HG03108 (cell line): ENCODE measurements around the gene PRPF8.
A peak's percentile ranks its signal among the peaks of the same experiment; 100 is the strongest.

Source experiments
- ATAC-seq: cut with Tn5 transposase; IDR thresholded peaks from one replicate; pipeline ENCODE4 v1.9.1; 2021; ENCODE audit warnings: moderate library complexity; ENCODE audit not compliant: unreplicated experiment

Gene PRPF8

GRCh38 chr17:1627982-1628855 lies 56.4 kb downstream of the PRPF8 start, which contains the start of gene SLC43A2:
TSS of gene SLC43A2 (minus strand) at chr17:1628834. CDS start at chr17:1627874, 960 bp downstream.
- peak; percentile 44 for ATAC-seq

- ATAC-seq = no peak
Observed at GRCh38 chr17:1627182-1627981, 57.3 kb downstream of the PRPF8 start.

GRCh38 chr17:1626333-1626732 lies 58.3 kb downstream of the PRPF8 start:
- no peak for ATAC-seq

- no peak for ATAC-seq
Observed at GRCh38 chr17:1625581-1625980, 59.1 kb downstream of the PRPF8 start.

- no peak for ATAC-seq
Observed at GRCh38 chr17:1625053-1625452, 59.6 kb downstream of the PRPF8 start.

GRCh38 chr17:1624650-1625049 lies 60.0 kb downstream of the PRPF8 start:
- ATAC-seq = no peak

GRCh38 chr17:1623057-1623630 lies 61.5 kb downstream of the PRPF8 start:
- no peak for ATAC-seq

GRCh38 chr17:1621273-1621954 lies 63.3 kb downstream of the PRPF8 start:
- ATAC-seq = no peak

GRCh38 chr17:1620486-1620885 lies 64.2 kb downstream of the PRPF8 start:
- ATAC-seq = no peak

- no peak for ATAC-seq
Observed at GRCh38 chr17:1617620-1618174, 67.0 kb downstream of the PRPF8 start.

- no peak for ATAC-seq
Observed at GRCh38 chr17:1616101-1616500, 68.6 kb downstream of the PRPF8 start.

- no peak for ATAC-seq
Observed at GRCh38 chr17:1612400-1612799, 72.3 kb downstream of the PRPF8 start.

GRCh38 chr17:1611715-1612114 lies 73.0 kb downstream of the PRPF8 start:
- ATAC-seq = no peak

GRCh38 chr17:1608676-1609075 lies 76.0 kb downstream of the PRPF8 start:
- no peak for ATAC-seq

GRCh38 chr17:1607971-1608320 lies 76.7 kb downstream of the PRPF8 start:
- ATAC-seq = no peak

GRCh38 chr17:1606352-1606985 lies 78.2 kb downstream of the PRPF8 start:
- ATAC-seq = no peak

- no peak for ATAC-seq
Observed at GRCh38 chr17:1605681-1606351, 78.9 kb downstream of the PRPF8 start.

GRCh38 chr17:1604831-1605528 lies 79.7 kb downstream of the PRPF8 start:
- ATAC-seq = no peak

GRCh38 chr17:1601571-1601970 lies 83.1 kb downstream of the PRPF8 start:
- ATAC-seq = no peak
